Vagina (tissue), 2 donors: ENCODE measurements around the gene HMGB1.

Experiments
- POLR2A ChIP-seq, 2 donors: fragments of 450-650 bp; IDR thresholded peaks; one replicate each; pipeline ENCODE4 v1.6.1; 2017; ENCODE audit warnings: antibody characterized with exemption in 2 of 2, mild to moderate bottlenecking in 2 of 2, moderate library complexity in 2 of 2
- TF ChIP-seq, protein P1 (sequence below), 3 experiments: fragments of 450-650 bp in 2 of 3; fragments of 200-600 bp in 1 of 3; sonication (generic) in 1 of 3; IDR thresholded peaks; one replicate each; pipeline ENCODE4 v1.5.1; 2017 to 2019; ENCODE audit warnings: antibody characterized with exemption in 3 of 3, mild to moderate bottlenecking in 2 of 3, moderate library complexity in 2 of 3

DNA sequence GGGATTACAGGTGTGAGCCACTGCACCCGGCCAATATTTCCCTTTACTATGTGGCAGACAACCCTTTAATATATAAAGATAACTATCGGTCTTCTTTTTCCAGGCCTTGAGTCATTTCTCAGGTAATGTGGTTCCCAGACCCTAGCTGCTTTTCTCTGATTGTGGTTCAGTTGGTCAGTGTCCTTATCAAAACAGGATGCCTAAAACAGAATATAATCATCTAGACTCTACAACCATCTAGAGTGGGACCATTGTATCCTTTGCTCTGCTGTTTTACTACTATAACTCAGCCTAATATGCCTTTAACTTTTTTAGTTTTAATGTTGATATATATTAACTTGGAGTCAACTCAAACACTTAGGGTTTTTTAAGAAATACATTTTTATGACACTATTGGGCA lies 30.0 kb upstream of the HMGB1 start:
- no peak for TF ChIP-seq POLR2A (IDR thresholded peaks at IDR 0.05)
- TF ChIP-seq, protein P1, sequence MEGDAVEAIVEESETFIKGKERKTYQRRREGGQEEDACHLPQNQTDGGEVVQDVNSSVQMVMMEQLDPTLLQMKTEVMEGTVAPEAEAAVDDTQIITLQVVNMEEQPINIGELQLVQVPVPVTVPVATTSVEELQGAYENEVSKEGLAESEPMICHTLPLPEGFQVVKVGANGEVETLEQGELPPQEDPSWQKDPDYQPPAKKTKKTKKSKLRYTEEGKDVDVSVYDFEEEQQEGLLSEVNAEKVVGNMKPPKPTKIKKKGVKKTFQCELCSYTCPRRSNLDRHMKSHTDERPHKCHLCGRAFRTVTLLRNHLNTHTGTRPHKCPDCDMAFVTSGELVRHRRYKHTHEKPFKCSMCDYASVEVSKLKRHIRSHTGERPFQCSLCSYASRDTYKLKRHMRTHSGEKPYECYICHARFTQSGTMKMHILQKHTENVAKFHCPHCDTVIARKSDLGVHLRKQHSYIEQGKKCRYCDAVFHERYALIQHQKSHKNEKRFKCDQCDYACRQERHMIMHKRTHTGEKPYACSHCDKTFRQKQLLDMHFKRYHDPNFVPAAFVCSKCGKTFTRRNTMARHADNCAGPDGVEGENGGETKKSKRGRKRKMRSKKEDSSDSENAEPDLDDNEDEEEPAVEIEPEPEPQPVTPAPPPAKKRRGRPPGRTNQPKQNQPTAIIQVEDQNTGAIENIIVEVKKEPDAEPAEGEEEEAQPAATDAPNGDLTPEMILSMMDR (IDR thresholded peaks at IDR 0.05), result no peak
